HEK293T (cell line): ENCODE data around the gene IL19.

Source experiments
- CTCF ChIA-PET: fragments of 350-600 bp; formaldehyde crosslinking; extraction: SDS; loops from one replicate; lab custom pipeline; 2021; ENCODE audit warnings: antibody characterized with exemption, inconsistent platforms; lab: Yijun Ruan, JAX
- POLR2A ChIA-PET: fragments of 350-600 bp; formaldehyde crosslinking; extraction: SDS; loops from one replicate; lab custom pipeline; 2020; ENCODE audit warnings: antibody characterized with exemption, inconsistent platforms; lab: Yijun Ruan, JAX
- DNase-seq: peaks from one replicate; pipeline ENCODE4 v3.0.0; 2012; ENCODE audit warnings: mixed read lengths; ENCODE audit errors: extremely low spot score
- ARNT ChIP-seq: fragments of 450-650 bp; IDR thresholded peaks from 2 replicates; pipeline ENCODE4 v1.6.1; 2017; ENCODE audit warnings: mild to moderate bottlenecking
- BHLHE40 ChIP-seq: fragments of 450-650 bp; IDR thresholded peaks from 2 replicates; pipeline ENCODE4 v1.6.1; 2016; ENCODE audit warnings: mild to moderate bottlenecking, moderate library complexity, borderline replicate concordance
- CTBP1 ChIP-seq: fragments of 450-650 bp; IDR thresholded peaks from 2 replicates; pipeline ENCODE4 v1.6.1; 2016; ENCODE audit warnings: borderline replicate concordance
- ELF4 ChIP-seq: fragments of 450-650 bp; IDR thresholded peaks from 2 replicates; pipeline ENCODE4 v1.6.1; 2017; ENCODE audit warnings: antibody characterized with exemption
- FOXA1 ChIP-seq: fragments of 450-650 bp; IDR thresholded peaks from 2 replicates; pipeline ENCODE4 v1.6.1; 2016; ENCODE audit warnings: mild to moderate bottlenecking
- FOXK2 ChIP-seq: fragments of 450-650 bp; IDR thresholded peaks from 2 replicates; pipeline ENCODE4 v1.6.1; 2016; ENCODE audit warnings: mild to moderate bottlenecking
- FOXM1 ChIP-seq: fragments of 450-650 bp; IDR thresholded peaks from 2 replicates; pipeline ENCODE4 v1.6.1; 2017; ENCODE audit warnings: mild to moderate bottlenecking, borderline replicate concordance
- HDGF ChIP-seq: fragments of 450-650 bp; IDR thresholded peaks from 2 replicates; pipeline ENCODE4 v1.6.1; 2017; ENCODE audit warnings: antibody characterized with exemption, borderline replicate concordance
- L3MBTL2 ChIP-seq: fragments of 450-650 bp; conservative IDR thresholded peaks from 2 replicates; pipeline ENCODE4 v1.6.1; 2016; ENCODE audit warnings: mild to moderate bottlenecking
- LEF1 ChIP-seq: fragments of 450-650 bp; IDR thresholded peaks from 2 replicates; pipeline ENCODE4 v1.6.1; 2017; ENCODE audit warnings: mild to moderate bottlenecking, borderline replicate concordance
- NFRKB ChIP-seq: fragments of 450-650 bp; IDR thresholded peaks from 2 replicates; pipeline ENCODE4 v1.6.1; 2016; ENCODE audit warnings: mild to moderate bottlenecking, moderate library complexity
- SP1 ChIP-seq: fragments of 450-650 bp; IDR thresholded peaks from 2 replicates; pipeline ENCODE4 v1.6.1; 2017
- SUZ12 ChIP-seq: fragments of 450-650 bp; IDR thresholded peaks from 2 replicates; pipeline ENCODE4 v1.6.1; 2016; ENCODE audit warnings: mild to moderate bottlenecking
- TARDBP ChIP-seq: fragments of 450-650 bp; IDR thresholded peaks from 2 replicates; pipeline ENCODE4 v1.6.1; 2016
- ZNF384 ChIP-seq: fragments of 450-650 bp; IDR thresholded peaks from 2 replicates; pipeline ENCODE4 v1.6.1; 2016
- TF ChIP-seq, protein P1 (sequence below): fragments of 450-650 bp; IDR thresholded peaks from 2 replicates; pipeline ENCODE4 v1.6.1; 2016

IL19 gene

DNA sequence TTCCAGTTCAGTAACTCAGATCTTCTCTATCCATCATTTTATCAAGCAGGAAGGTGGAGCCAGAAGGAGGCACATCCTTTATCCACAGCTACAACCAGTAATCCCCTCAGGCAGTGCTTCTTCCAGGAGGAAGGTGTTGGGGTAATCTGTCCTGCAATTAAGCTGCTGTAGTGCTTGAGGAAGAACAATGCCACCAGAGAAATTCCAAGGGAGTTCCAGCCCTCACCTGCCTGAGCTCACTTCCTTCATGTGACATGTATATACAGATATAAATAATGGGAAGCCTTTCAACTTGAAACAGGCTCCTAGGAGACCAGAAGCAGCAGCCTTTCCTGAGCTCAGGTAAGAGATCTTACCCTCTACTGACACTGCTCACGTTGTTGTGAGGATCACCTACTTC, 92.7 kb downstream of the IL19 start:
- no peak for DNase-seq
- TF ChIP-seq BHLHE40 (no peak), SUZ12 (no peak), TARDBP (no peak), L3MBTL2 (no peak), ZNF384 (no peak), FOXM1 (no peak), FOXK2 (no peak), FOXA1 (no peak), CTBP1 (no peak), HDGF (no peak), SP1 (no peak), ELF4 (no peak), LEF1 (no peak), NFRKB (no peak), ARNT (no peak)
- TF ChIP-seq, protein P1, sequence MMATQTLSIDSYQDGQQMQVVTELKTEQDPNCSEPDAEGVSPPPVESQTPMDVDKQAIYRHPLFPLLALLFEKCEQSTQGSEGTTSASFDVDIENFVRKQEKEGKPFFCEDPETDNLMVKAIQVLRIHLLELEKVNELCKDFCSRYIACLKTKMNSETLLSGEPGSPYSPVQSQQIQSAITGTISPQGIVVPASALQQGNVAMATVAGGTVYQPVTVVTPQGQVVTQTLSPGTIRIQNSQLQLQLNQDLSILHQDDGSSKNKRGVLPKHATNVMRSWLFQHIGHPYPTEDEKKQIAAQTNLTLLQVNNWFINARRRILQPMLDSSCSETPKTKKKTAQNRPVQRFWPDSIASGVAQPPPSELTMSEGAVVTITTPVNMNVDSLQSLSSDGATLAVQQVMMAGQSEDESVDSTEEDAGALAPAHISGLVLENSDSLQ, result no peak
- POLR2A ChIA-PET, result no interaction called here
- CTCF ChIA-PET, result no interaction called here

DNA sequence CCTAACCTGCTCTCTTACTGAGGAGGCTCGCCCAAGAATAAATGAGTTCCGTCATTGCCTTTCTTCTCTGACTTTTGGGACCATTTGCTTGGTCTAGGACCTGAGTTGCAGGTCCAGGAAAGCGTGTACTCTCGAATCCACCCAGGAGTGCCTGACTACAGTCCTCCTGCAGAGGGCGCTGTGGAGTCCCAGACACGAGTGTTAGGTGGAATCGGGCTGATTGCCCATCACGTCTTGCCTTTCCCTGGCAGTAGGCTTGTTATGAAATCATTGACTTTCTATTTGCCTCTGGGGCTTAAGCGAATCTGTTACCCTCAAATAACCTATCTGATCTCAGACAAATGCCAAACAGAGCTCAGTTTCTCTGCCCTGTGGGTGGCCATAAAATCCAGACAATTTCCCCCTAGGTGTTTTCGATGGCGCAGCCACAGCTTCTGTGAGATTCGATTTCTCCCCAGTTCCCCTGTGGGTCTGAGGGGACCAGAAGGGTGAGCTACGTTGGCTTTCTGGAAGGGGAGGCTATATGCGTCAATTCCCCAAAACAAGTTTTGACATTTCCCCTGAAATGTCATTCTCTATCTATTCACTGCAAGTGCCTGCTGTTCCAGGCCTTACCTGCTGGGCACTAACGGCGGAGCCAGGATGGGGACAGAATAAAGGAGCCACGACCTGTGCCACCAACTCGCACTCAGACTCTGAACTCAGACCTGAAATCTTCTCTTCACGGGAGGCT, 94.5 kb downstream of the IL19 start, which contains the start of gene IL20:
TSS of gene IL20 (plus strand) at position 685 of the 733 bp plus-strand sequence. CDS start 230 bp downstream, outside the sequence.
- CTCF ChIA-PET, result interaction anchor here (0.7 to 2.0 kb wide), 6 partner anchors 20 to 47 kb away, joined by 3 to 17 read pairs (median 4); no protein-coding TSS in a partner anchor
- POLR2A ChIA-PET, result no interaction called here
- TF ChIP-seq SUZ12, result no peak
- no peak for TF ChIP-seq BHLHE40
- no peak for TF ChIP-seq HDGF
- TF ChIP-seq ELF4, result no peak
- DNase-seq, result peak; percentile 90

DNA sequence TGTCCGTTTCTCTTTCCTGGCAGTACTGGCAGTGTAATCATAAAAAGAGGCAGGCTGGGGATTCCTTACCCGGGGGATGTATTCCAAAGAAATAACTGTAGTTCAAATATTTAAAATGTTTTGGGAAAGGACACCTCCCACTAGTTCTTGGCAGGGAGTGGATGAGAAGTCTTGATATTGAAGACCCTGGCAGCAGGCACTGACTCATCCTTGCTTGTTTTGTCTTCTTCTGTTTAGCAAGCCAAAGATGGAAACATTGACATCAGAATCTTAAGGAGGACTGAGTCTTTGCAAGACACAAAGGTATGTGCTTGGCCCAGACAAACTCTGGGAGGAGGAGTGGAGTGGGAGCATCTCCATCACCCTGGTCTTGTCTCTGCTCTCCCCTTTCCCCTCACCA, 95.5 kb downstream of the IL19 start:
- TF ChIP-seq ARNT, result no peak
- no peak for TF ChIP-seq NFRKB
- TF ChIP-seq BHLHE40, result no peak
- no peak for TF ChIP-seq LEF1
- TF ChIP-seq FOXM1, result no peak
- no peak for TF ChIP-seq ZNF384
- no peak for TF ChIP-seq CTBP1
- no peak for TF ChIP-seq FOXA1
- TF ChIP-seq SUZ12, result no peak
- no peak for TF ChIP-seq HDGF
- no peak for TF ChIP-seq L3MBTL2
- TF ChIP-seq ELF4, result no peak
- TF ChIP-seq FOXK2, result no peak
- TF ChIP-seq, protein P1, result no peak
- TF ChIP-seq TARDBP, result no peak
- TF ChIP-seq SP1, result no peak
- no peak for DNase-seq
- ChIA-PET CTCF (interaction anchor here (1.1 to 2.0 kb wide), 2 partner anchors 29 to 46 kb away, joined by 3 to 17 read pairs; no protein-coding TSS in a partner anchor), POLR2A (no interaction called here)

DNA sequence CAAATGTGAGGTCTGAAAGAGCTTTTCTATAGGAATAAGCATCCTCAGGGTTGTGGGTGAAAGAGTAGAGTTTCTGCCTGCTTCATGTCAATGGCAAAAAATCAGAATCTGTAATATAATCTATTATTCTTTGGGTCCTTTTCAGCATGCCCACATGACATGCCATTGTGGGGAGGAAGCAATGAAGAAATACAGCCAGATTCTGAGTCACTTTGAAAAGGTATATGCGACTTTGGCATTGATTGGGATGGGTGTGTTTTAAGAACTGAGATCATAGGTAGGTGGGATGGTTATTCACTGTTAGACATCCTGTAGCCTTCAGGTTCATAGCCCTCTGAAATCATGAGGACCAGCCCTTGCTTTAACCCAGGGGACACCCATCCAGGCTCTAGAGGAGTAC, 96.7 kb downstream of the IL19 start:
- no peak for DNase-seq
- ChIA-PET POLR2A (no interaction called here), CTCF (no interaction called here)
- no peak for TF ChIP-seq HDGF

DNA sequence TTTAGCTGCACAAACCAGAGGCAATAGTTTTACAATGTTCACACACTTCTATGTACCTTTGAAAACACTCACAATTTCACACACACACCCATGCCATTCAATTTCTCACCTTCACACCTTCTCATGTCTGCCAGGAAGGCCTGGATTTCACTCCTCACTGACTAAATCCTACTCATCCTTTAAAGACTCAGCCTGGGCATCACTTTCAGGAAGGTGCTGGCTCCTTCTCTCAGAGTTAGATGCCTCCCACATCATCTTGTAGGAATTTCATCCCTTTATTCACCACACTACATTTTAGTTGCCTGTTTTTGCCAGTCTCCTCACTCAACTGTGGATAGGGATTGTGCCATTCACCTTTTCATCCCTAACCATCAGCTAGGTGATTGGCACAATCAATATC, 97.1 kb downstream of the IL19 start:
- POLR2A ChIA-PET, result no interaction called here
- CTCF ChIA-PET, result no interaction called here
- no peak for DNase-seq
- TF ChIP-seq ARNT, result no peak

DNA sequence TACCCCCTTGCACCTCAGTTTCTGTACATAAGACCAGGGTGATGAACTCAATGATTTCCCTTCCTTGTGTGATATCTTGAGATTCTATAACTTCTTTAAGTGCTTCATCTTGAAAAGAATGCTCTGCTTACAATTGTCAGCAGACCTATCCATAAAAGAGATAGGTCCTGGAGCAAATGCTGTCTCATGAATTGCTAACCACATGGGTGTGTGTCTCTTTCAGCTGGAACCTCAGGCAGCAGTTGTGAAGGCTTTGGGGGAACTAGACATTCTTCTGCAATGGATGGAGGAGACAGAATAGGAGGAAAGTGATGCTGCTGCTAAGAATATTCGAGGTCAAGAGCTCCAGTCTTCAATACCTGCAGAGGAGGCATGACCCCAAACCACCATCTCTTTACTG, 97.7 kb downstream of the IL19 start:
- CTCF ChIA-PET, result no interaction called here
- TF ChIP-seq NFRKB (no peak), ARNT (no peak), HDGF (no peak), BHLHE40 (no peak), TARDBP (no peak), FOXK2 (no peak), L3MBTL2 (no peak), ZNF384 (no peak), SP1 (no peak), FOXM1 (no peak), SUZ12 (no peak), FOXA1 (no peak), CTBP1 (no peak), ELF4 (no peak), LEF1 (no peak)
- TF ChIP-seq, protein P1, result no peak
- POLR2A ChIA-PET, result no interaction called here
- DNase-seq, result no peak

DNA sequence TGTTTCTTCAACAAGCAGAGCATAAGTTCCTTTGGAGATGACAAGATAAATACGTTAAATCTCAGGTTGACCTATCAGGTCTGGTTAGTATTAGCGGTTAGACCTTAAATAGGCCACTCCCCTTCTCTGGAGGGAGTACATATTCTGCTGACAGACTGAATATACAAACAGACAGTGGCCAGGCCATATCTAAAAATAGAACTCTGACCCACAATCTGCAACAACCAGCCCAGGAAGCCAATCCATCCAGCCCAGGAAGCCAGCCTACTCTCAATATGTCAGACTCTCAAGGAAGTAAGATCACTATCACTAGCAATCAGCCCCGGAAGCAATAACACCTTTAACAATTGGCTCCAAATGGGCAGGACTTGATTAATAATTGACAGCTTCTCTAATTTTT, 101.6 kb downstream of the IL19 start:
- DNase-seq, result no peak
- no peak for TF ChIP-seq FOXA1
- TF ChIP-seq L3MBTL2, result no peak
- ChIA-PET POLR2A (no interaction called here), CTCF (no interaction called here)
